Measurements from ENCODE around the gene EXOSC7. TPM values are rescaled to one million over a fixed set of nuclear protein-coding genes. Genes with fewer than 3 reads are reported as not detected.
"Not testable (repeated sequence)": the region's sequence is repeated elsewhere in the genome, so short reads cannot be mapped to it uniquely, and the experiment has no call there.

Gene EXOSC7
- polyA plus RNA-seq, 1 donor (not counting 4 experiments of a cell fraction or from before 2014, with no cell fraction given), result 94.4 TPM

DNA sequence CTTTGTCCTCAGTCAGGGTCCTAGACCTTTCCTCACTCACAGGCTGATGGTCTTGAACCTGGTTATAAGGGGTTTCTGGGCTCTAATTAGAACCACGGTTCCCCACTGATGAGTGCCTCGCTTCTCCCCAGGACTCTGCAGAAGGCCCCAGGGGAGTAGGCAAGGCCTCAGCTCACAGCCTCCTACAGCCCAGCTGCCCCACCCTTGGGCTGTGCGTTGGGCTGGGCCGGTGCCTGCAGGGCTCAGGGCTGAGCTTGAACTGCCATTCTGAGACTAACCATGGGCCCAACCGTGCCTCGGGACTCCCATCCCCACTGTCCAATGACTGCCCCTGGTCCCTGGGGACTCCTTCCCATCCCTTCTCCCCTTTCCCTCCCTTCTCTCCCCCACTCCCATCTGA, 75.6 kb downstream of the EXOSC7 start:
- H3K9me1 ChIP-seq (ENCODE audit: control insufficient read depth, extremely low read depth, insufficient read depth, low read length), result peaks cover 2% of the 10 kb centered on the region
- no peaks in the 10 kb centered on the region for H4K20me1 ChIP-seq (ENCODE audit: control insufficient read depth, extremely low read depth, insufficient read depth, low read length)
- dilution Hi-C loops (cut with MboI; ENCODE audit: extremely low pct_ligation_motif_present, low sequenced_read_pairs), result no loop called here
- H3K9me3 ChIP-seq (ENCODE audit: control insufficient read depth, low read depth, low read length), result no peaks in the 10 kb centered on the region
- no peaks in the 10 kb centered on the region for H3K79me2 ChIP-seq (ENCODE audit: control insufficient read depth, insufficient read depth, low read length)
- H3K4me2 ChIP-seq (ENCODE audit: control insufficient read depth, extremely low read depth, insufficient read depth, low read depth, low read length), result no peak overlapping the region
- peaks cover 34% of the 10 kb centered on the region for H3K4me1 ChIP-seq (ENCODE audit: control insufficient read depth, extremely low read depth, insufficient read depth, low read length)
- no peaks in the 10 kb centered on the region for H3K36me3 ChIP-seq (ENCODE audit: control insufficient read depth in 2 of 2, extremely low read depth in 1 of 2, insufficient read depth in 2 of 2, low read length in 2 of 2)
- H2AFZ ChIP-seq (ENCODE audit: control insufficient read depth, low read length), result no peak overlapping the region
- no peak overlapping the region for H3K9ac ChIP-seq (ENCODE audit: control insufficient read depth, extremely low read depth, insufficient read depth, low read length)
- TF ChIP-seq EZH2 (IDR thresholded peaks at IDR 0.05; ENCODE audit: low read length), result no peak
- TF ChIP-seq, protein P1, sequence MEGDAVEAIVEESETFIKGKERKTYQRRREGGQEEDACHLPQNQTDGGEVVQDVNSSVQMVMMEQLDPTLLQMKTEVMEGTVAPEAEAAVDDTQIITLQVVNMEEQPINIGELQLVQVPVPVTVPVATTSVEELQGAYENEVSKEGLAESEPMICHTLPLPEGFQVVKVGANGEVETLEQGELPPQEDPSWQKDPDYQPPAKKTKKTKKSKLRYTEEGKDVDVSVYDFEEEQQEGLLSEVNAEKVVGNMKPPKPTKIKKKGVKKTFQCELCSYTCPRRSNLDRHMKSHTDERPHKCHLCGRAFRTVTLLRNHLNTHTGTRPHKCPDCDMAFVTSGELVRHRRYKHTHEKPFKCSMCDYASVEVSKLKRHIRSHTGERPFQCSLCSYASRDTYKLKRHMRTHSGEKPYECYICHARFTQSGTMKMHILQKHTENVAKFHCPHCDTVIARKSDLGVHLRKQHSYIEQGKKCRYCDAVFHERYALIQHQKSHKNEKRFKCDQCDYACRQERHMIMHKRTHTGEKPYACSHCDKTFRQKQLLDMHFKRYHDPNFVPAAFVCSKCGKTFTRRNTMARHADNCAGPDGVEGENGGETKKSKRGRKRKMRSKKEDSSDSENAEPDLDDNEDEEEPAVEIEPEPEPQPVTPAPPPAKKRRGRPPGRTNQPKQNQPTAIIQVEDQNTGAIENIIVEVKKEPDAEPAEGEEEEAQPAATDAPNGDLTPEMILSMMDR (optimal IDR thresholded peaks at IDR 0.05 in 1 of 3, IDR thresholded peaks at IDR 0.05 in 1 of 3, conservative IDR thresholded peaks at IDR 0.05 in 1 of 3; ENCODE audit: extremely low read depth in 1 of 3, insufficient read depth in 2 of 3, low read length in 3 of 3), result no peak
- no peak overlapping the region for H3K27ac ChIP-seq (ENCODE audit: control insufficient read depth, insufficient read depth, low read length)
- H3K4me3 ChIP-seq (ENCODE audit: control insufficient read depth in 2 of 3, extremely low read depth in 1 of 3, insufficient read depth in 2 of 3, low read depth in 1 of 3, low read length in 3 of 3), result no peak overlapping the region
- no peaks in the 10 kb centered on the region for H3K27me3 ChIP-seq (ENCODE audit: control insufficient read depth, extremely low read depth, insufficient read depth, low read length)
- DNase-seq (ENCODE audit: low read depth, low spot score) (no peak), FAIRE-seq (no peak)

- H3K9me1 ChIP-seq (ENCODE audit: control insufficient read depth, extremely low read depth, insufficient read depth, low read length); DNase-seq (ENCODE audit: low read depth, low spot score); H3K36me3 ChIP-seq (ENCODE audit: control insufficient read depth in 2 of 2, extremely low read depth in 1 of 2, insufficient read depth in 2 of 2, low read length in 2 of 2); H3K27ac ChIP-seq (ENCODE audit: control insufficient read depth, insufficient read depth, low read length); H4K20me1 ChIP-seq (ENCODE audit: control insufficient read depth, extremely low read depth, insufficient read depth, low read length); FAIRE-seq; H3K9me3 ChIP-seq (ENCODE audit: control insufficient read depth, low read depth, low read length); H3K4me3 ChIP-seq (ENCODE audit: control insufficient read depth in 2 of 3, extremely low read depth in 1 of 3, insufficient read depth in 2 of 3, low read depth in 1 of 3, low read length in 3 of 3); H3K79me2 ChIP-seq (ENCODE audit: control insufficient read depth, insufficient read depth, low read length); H3K9ac ChIP-seq (ENCODE audit: control insufficient read depth, extremely low read depth, insufficient read depth, low read length); H3K27me3 ChIP-seq (ENCODE audit: control insufficient read depth, extremely low read depth, insufficient read depth, low read length); H3K4me2 ChIP-seq (ENCODE audit: control insufficient read depth, extremely low read depth, insufficient read depth, low read depth, low read length); H2AFZ ChIP-seq (ENCODE audit: control insufficient read depth, low read length); dilution Hi-C loops (cut with MboI; ENCODE audit: extremely low pct_ligation_motif_present, low sequenced_read_pairs): not testable (repeated sequence)
- peaks cover 34% of the 10 kb centered on the region for H3K4me1 ChIP-seq (ENCODE audit: control insufficient read depth, extremely low read depth, insufficient read depth, low read length)
Measured at GRCh38 chr3:45053805-45054195, 77.8 kb downstream of the EXOSC7 start.

GRCh38 chr3:45054196-45054857, 78.3 kb downstream of the EXOSC7 start:
- Histone ChIP-seq H3K9ac (ENCODE audit: control insufficient read depth, extremely low read depth, insufficient read depth, low read length) (no peak overlapping the region), H3K9me1 (ENCODE audit: control insufficient read depth, extremely low read depth, insufficient read depth, low read length) (peaks cover 2% of the 10 kb centered on the region), H3K79me2 (ENCODE audit: control insufficient read depth, insufficient read depth, low read length) (no peaks in the 10 kb centered on the region), H4K20me1 (ENCODE audit: control insufficient read depth, extremely low read depth, insufficient read depth, low read length) (no peaks in the 10 kb centered on the region), H3K27me3 (ENCODE audit: control insufficient read depth, extremely low read depth, insufficient read depth, low read length) (no peaks in the 10 kb centered on the region), H3K4me1 (ENCODE audit: control insufficient read depth, extremely low read depth, insufficient read depth, low read length) (peaks cover 33% of the 10 kb centered on the region), H3K9me3 (ENCODE audit: control insufficient read depth, low read depth, low read length) (no peaks in the 10 kb centered on the region), H3K4me3 (ENCODE audit: control insufficient read depth in 2 of 3, extremely low read depth in 1 of 3, insufficient read depth in 2 of 3, low read depth in 1 of 3, low read length in 3 of 3) (no peak overlapping the region), H3K4me2 (ENCODE audit: control insufficient read depth, extremely low read depth, insufficient read depth, low read depth, low read length) (no peak overlapping the region), H3K27ac (ENCODE audit: control insufficient read depth, insufficient read depth, low read length) (no peak overlapping the region), H2AFZ (ENCODE audit: control insufficient read depth, low read length) (no peak overlapping the region), H3K36me3 (ENCODE audit: control insufficient read depth in 2 of 2, extremely low read depth in 1 of 2, insufficient read depth in 2 of 2, low read length in 2 of 2) (no peaks in the 10 kb centered on the region)
- FAIRE-seq (peak; percentile 23), DNase-seq (ENCODE audit: low read depth, low spot score) (no peak)
- dilution Hi-C loops (cut with MboI; ENCODE audit: extremely low pct_ligation_motif_present, low sequenced_read_pairs), result no loop called here
- TF ChIP-seq EZH2 (IDR thresholded peaks at IDR 0.05; ENCODE audit: low read length), result no peak
- TF ChIP-seq, protein P1 (optimal IDR thresholded peaks at IDR 0.05 in 1 of 3, IDR thresholded peaks at IDR 0.05 in 1 of 3, conservative IDR thresholded peaks at IDR 0.05 in 1 of 3; ENCODE audit: extremely low read depth in 1 of 3, insufficient read depth in 2 of 3, low read length in 3 of 3), result no peak

All from keratinocyte (primary cell).